ENCODE results near the gene LPGAT1.
"Not testable (repeated sequence)": the region's sequence is repeated elsewhere in the genome, so short reads cannot be mapped to it uniquely, and the experiment has no call there.

LPGAT1 gene

DNA sequence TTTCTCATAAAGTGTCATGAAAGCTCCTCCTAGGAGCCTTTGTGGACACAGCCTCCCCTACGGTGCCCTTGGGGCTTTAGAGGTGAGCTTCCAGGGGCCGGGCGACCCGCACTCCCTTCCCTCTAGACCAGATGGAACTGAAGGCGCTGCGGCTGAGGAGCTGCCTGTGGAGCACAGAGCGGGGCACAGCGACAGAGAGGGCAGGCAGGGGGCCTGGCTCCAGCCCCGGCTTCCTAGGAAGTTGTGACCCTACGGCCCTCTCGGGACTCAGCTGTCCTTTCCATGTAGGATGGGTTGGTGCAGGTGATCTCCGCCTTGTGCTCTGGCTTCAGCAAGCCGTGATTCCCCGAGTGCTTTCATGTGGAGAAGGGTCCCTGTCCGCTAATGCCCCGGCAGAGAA lies 131.5 kb downstream of the LPGAT1 start:
- DNase-seq = no peak

DNA sequence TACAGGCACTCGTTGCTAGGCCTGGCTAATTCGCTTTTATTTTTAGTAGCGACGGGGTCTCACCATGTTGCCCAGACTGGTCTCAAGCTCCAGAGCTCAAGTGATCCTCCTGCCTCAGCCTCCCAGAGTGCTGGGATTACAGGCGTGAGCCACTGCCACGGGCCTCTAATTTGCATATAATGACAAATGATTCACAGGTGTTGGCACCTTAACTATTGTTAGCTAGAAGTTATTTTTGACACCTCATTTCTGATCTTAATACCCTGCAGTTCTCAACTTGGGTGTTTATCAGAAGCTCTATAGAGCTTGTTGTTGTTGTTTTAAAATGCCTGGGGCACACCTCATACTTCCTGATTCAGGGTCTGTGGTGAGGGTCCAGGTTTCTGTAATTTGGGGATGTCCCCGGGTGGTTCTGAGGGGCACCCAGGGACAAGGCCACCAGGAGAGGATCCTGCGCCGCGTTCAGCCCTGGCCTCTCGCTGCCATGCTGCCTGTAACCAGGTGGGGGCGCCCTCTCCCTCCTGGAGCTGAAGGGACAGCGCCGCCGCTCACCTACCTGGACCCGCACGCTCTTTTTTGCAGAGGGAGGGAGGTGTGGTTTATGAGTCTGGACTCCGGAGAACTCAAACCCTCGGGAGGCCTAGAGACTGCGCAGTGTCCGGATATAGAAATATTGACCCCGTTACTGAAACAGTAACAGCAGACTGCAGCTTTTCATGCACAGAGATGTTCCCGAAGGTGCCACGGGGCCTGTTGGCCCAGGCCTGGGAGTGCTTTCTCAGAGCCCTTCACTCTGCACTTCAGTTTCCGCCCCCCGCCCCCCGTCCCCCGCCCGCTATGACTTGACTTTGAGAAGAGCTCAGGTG lies 132.2 kb downstream of the LPGAT1 start:
- DNase-seq = no peak

DNA sequence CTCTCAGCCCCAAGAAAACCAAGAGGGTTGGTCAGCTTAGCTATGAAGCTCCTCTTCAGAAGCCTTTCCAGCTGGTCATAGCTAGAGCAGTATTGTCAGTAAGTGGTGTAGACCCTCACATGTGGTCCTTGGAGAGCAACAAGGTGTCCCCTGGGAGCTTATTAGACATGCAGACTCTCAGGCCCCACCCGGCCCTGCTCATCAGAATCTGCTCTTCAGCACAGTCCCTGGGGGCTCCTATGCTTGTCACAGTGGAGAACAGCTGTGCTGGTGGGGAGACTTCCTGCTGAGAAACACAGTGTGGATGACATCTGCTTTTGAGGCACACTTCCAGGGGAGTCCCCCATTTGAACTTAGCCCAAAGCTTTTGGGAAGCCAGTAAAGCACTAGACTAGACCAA lies 133.2 kb downstream of the LPGAT1 start:
- no peak for DNase-seq

DNA sequence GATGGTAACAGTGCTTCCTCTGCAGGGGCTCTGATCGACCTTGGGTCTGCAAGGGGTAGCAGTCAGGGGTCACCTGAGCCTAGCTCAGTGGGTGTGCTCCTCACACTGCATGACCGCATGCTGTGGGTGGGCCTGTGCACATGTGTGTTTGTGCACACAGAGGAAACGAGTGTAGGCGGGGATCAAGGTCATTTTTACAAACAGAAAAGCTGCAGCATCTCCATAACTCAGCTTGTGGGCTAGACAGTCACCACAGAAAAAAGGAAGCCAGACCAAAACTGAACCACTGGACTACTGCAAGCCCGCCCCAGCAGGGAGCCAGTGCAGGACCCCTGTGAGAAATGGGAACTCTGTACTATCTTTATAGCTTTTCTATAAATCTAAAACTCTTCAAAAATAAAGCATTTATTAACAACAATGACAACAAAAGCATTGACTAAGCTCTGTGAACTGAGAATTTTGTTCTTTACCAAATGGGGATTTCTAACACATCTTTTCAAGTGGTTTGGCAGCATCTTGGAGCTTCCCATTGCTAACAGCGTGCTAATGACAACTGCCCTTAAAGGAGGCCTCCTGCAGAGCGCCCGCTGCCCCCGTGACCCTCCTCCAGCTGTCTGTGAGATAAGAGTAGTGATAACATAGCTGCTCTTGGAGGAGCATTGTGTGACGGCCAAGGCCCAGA lies 135.3 kb downstream of the LPGAT1 start:
- DNase-seq = peak; percentile 90

DNA sequence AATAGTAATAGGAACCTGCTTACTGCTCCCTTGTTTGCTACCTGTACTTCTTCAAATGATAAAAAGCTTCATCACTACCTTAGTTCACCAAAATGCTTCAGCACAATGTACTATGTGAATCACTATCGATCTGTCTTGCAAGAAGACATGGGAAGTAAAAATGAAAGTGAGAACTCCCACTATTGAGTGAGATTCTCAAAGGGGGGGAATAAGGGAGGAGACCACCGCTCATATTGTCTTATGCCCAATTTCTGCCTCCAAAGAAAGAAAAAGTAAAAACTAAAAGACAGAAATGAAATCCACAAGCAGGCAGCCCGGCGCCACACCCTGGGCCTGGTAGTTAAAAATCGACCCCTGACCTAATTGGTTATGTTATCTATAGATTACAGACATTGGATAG lies 136.7 kb downstream of the LPGAT1 start:
- DNase-seq = not testable (repeated sequence)
